Activated CD4-positive, alpha-beta T cell treated with anti-CD3 and anti-CD28 coated beads, Interleukin-10, Interleukin-2, amounts not matched to agents 100 ng/mL and 50 ng/mL, durations not matched to agents 16 hours and 8 hours (primary cell): ENCODE measurements around the gene HOXB5.

Experiments
- DNase-seq: peaks from one replicate; pipeline ENCODE4 v3.0.0-alpha.2; 2020

HOXB5 gene

DNA sequence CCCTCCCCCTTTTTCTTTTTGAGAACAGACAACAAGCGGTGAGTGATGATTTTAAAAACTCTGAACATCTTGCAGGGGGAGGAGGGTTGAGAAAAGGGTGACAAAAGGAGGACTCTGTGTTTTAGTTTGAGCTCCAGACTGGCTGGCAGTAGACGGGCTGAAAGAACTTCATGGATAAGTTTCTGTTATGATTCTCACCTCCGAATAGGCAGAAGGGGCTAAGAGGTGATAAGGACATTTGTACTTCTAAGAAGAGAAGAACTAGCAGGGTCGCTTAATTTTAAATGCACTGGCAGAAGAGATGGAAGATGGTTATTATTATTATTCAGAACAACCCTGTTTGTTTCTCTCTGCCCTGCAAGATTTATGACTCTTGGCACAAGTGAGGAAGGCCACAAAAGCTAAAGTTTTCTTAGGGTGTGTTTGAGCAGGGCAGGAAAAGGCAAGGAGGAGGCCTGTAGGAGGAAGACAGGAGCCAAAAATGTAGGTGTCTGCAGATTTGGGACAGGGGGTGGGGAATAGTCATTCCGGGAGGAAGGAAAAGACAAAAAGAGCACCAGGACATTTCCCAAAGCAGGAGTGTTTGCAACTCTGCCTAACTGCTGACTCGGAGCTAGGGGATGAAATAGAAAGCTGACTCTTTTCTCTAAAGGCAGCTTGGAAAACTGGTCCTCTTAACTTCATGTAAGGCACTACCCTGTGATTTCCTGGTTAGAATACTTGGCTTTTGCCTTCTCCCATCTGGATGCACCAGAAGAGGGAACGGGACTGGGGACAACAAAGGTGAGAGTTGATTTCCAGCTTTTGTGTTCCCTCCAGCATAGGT, 36.8 kb downstream of the HOXB5 start:
- DNase-seq, result no peak

DNA sequence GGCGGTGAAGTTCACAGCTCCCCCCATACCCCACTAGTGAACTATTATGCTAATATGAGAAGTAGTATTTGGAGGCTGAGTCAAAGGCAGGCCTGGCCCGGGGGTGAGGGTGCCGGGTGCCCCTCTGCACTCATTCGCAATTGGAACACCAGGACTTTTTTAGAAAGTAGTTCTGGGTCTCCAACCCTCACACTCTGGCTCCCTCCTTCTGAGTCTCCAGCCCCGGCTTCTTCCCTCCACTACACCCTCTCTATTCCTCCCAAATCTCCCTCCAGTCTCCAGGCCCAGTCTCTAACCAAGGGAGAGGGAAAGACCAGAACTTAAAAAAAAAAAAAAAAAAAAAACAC, 37.4 kb downstream of the HOXB5 start:
- no peak for DNase-seq

DNA sequence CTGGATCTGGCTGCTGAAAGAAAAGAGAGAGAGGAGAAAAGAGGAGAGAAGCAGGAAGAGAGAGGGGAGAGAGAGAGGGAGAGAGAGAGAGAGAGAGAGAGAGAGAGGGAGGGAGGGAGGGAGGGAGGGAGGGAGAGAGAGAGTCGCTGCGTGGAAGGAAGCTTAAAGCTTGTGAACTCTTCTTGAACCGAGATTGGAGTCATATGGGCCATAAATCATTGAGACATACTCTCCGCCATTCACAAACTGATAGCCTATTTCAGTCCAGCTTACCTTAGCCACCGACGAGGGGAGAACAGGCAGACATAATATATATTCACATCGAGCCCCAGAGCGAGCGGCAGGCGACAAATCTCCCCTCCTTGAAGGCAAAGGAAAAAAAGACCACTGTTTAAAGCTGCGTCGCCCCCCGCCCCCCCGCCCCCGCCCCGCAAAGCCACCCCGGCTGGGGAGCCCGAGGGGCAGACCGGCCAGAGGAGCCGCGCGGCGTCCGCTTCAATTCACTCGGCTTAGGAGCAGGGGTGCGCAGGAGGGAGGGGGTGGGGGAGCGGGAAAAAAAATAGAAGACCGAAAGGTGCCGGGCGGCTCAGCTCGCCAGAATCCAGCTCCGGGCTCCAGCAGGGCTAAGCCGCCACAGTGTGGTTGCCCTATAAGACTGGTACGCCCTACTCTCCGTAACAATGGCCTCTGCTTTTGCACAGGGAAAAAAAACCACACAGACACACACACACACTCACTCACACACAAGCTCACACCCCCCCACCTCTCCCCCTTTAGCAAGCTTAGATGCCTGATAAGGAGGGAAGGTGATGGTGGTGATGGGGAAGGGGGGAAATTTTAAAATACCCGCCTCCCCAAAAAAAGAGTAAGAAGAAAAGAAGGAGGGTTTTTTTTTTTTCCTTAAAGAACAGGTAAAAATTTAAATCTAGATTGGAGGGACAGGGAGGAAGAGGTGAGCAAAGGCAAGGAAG, 38.0 kb downstream of the HOXB5 start:
- no peak for DNase-seq

DNA sequence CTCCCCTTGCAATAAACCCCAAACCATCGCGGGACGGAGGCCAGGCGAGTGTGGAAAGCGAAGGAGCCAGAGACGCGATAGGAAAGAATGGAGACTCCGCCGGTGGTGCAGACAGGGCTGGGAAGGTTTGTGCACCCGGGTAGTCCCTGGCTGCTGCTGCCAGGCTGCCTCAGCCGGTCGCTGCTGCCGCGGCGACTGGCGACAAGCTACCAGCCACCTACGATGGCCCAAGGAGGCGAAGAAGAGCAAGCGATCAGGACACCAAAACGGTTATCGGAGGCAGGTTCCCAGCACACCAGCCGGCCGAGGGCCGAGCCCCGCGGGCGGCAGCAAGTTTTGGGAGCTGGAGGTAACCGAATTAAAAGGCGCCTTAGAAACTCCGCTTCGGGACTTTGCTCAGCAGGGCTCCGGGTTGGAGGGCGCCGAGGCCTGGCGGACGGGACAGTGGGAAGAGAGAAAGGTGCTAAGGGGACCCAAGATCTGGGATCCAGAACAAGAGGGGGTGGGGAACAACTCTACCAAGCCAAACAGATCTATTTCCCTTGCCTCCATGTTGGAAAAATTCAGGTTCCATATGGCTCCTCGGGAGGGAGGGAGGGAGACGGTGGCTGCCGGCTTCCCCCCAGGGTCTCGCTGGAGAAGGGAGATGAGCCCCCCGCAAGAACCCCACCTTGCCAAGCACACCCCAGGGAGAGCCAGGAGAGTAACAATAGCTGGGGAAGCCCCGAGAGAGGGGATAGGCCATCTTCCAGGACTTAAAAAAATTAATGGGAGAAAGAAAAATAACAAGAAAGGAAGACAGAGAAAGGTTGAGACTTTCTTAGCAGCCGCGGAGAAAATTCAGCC, 38.9 kb downstream of the HOXB5 start:
- DNase-seq, result no peak

DNA sequence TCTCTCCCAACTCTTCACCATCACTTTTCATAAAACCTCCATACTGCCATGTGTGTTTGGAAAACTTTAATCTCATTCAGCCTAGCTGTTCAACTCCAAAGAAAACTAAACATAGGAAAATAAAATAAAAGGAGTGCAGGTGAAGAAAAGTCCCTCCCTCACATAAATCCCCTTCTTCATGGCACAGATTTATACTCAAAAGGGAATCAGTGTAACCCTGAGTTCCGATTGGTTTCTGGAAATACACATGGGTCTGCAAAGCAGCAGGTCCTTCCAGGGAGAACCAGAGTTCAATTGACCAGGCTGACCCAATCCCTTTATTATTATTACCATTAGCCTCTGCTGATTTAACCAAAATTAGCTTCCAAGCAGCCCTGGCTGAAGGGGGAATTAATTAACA, 39.8 kb downstream of the HOXB5 start:
- no peak for DNase-seq

DNA sequence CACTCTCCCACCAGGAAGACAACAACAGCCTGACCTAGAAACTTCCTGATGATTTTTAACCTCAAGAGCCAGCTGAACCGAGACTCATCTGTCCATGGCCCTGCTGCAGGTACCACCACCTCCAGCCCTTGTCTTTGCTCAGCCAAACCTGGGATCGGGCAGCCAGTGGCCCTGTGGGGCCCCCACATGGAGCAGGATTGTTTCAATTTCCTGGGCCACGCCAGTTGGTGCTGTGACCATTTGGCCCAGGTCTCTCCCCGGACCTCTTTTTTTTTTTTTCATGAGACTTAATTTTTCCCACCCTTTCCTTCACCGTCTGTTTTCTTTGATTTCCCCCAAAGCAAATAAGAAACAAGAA, 40.4 kb downstream of the HOXB5 start:
- DNase-seq, result no peak

DNA sequence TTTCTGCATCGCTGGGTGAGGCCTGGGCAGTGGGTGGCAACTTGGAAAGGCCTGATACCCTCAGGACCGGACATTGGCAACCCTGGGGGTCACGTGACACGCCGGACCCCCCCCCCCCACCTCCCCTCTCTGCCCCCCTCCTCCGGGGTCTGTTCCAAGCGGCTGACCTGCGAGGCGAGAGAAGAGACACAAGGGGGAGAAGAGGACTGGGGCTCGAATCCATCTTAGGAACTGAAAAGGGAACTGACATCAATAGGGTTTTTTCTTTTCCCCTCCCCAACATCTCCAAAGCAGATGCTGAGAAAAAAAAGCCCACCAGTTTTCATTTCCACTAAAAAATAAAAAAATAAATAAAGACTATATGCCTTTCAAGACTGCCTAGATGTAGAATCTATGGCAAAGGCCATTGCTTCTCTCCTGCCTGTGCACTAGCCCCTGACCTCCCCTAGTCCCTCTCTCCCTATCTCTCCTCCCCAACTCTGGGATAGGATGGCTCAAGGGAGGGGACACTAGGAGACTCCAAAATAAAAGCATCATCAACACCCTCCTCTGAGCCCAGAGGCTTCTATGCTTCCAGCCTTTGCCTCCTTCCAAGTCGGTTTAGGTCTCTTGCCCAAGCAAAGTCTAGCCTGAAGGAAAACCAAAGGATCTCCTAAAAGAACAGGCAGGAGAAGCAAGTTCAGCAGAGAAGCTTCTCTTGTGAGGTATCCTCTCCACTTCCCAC, 41.0 kb downstream of the HOXB5 start:
- no peak for DNase-seq

DNA sequence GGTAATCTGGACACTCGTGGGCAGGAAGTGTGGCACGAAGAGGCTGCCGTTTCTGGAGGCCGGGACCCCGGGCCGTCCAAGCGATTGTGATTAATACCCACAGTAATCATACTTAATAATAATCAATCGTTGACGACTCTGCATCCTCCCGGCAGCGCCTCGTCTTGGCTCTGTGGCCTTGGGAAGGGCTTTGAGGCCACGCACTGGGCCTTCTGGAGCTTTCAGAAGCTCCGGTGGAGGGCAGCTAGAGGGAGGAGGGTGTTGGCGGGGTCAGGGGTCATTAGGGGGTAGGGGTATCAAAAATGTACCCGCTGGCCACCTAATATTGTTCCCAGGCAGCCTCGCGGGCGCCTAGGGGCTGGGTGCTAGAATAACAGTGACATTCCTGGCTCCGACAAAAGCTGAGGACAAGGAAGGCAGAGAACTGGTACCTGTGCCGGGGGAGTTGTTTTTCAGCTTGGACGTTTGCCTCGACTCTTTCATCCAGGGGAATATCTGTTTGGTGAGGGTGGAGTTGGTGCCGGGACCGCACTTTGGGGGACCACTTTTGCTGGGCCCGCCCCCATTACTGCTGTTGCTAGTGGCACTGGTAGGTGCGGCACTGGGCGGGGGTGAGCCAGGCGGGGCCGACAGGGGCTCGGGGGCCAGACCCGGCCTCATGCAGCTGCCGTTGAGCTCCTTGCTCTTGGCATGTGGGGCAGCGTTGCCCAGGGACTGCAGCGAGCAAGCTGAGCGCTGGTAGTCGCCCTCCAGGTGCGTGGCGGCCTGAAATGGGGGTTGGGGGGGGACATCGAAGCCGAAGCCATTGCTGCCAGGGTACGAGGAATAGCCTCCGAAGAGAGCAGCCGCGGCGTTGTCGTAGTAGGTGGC, 41.7 kb downstream of the HOXB5 start:
- DNase-seq, result no peak

DNA sequence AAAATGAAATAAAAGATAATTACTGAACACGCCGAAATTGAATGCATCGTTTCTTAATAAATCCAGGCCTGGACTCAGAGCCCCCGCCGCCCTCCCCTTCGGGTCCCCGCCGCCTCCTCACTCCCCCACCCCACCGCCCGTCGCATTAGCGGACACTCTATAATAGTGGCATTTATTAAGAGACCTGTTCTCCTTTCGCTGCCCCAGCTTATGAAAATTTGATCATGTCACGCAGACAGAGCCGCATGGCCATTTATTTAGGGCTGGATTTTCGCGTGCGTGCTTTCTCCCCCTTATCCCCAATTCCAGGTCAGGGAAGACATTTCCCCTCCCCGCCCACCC, 42.4 kb downstream of the HOXB5 start:
- no peak for DNase-seq

DNA sequence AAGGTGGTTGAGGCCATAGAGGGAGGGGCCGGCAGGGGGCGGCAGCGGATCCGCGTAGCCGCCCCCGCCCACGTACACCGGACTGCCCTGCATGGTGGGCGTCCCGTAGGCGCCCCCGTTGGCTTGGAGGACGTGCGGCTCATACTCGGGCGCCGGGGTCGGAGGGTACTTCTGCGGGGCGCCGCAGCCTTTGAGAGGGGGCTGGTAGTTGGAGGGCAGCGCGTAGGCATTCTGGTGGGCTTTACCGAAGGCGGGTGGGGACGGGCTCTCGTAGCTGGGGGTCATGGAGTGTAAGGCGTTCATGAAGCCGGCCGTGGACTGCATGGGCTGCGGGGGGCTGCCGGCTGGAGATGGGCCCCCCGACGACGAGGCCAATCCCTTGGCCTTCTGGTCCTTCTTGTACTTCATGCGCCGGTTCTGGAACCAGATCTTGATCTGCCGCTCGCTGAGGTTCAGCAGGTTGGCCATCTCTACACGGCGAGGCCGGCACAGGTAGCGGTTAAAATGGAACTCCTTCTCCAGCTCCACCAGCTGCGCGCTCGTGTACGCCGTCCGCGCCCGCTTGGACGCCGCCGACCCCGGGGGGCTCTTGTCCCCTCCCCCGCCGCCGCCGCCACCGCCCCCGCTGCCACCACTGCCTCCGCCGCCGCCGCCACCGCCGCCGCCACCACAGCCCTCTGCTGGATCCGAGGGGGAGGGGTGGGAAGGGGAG, 42.9 kb downstream of the HOXB5 start:
- no peak for DNase-seq

DNA sequence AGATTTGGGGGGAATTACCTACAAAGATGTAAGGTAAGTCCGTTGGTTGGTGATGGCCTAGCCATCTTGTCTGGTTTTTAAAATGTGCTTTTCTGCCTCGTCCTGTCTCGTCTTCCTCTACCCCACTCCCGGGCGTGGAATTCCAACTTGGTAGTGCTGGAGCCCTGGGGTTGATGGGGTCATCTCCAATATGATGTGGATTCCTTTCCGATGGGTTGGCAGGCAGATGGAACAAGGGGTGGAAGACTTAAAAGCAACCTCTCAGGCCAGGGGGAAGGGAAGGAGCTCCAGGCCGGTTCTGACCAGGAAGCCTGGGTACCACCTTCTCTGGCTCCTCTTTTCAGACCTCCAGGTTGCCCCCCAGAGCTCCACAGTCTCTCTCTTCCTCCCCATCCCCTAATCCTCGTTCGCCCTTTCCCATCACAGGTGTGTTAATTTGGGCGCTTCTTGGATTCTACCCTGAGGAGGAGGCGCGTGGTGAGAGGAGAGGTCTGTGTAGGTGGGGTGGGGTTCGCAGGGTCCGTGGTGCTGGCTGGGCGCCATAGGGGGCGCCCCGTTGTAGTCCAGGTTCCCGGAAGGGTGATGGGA, 43.6 kb downstream of the HOXB5 start:
- no peak for DNase-seq

DNA sequence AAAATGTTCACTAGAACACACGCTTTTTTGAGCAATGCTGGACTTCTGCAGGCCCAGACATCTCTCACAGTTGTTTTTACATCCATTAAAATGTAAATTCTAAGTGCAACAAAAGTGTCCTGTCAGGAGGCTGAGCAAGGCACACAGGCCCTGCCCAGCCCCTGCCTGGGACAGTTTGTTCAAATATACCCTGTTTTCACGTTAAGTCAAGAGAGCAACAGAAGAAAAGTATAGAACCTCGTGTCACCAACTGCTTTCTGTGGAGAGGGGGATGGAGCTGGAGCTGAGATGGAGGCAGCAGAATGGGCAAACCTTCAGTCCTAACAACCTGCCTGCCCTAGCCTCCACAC, 44.3 kb downstream of the HOXB5 start:
- no peak for DNase-seq

DNA sequence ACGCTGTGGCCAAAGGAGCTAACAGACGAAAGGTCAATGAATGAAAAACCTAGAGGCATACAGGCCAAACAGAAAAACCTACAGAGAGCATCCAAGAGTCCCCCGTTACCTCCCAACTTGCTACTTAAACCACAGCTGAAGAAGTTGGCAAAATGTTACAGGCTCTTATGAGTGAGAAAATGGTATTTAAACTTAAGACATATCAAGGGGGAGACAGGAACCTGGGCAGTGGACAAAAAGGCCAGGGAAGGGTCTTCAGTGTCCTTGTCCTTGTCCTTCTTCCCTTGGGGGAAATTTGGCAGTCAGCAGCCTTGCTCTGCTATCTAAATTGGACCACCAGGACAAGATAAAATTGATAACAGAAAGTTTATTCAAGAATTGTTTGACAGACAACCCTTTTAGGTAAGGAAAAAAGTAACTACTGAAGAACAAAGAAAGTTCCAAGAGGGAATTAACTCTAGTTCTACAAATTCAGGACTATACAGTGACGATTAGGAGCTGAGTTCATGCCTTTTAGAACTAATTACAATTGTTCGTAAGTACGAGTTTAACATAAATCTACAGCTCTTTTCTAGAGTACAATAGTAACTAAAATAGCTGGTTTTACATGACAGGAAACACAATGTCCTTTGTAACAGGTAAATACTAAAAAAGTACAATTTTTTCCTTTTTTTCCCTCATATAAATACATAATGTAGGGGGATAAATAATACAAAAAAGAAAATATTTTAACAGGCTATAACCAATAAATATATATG, 44.9 kb downstream of the HOXB5 start:
- DNase-seq, result no peak

DNA sequence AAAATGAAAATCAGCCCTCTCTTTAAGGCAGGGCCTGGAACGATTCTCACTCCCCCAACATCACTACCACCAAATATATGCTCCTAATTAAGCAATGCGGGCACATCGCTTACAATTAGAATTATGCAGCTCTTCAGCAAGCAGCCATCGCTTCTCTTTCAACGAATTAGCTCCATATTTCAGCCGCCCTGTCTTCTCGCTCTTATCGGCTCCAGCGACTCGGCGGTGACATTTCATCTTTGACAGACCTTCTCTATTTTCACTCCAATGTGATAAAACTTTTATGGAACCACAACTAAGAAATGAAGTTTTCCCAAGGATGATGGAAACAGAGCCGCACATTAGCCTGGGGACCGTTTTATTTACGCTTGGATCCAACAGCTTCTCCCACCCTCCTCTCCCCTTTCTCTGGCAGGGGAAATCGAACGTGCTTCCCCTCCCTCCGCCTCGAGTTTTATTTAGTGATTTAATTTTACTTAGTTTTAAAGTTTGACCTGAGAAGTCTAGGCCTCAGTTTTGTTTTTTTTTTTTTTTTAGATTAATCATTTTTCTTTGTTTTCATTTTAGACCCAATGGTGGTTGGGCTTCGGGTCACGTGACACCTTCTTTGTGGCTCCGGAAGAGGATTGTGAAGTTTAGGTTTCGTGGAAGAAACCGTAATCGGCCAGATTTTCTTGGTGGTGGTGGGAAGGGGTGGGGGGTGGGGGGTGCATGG, 45.6 kb downstream of the HOXB5 start:
- peak; percentile 56 for DNase-seq

DNA sequence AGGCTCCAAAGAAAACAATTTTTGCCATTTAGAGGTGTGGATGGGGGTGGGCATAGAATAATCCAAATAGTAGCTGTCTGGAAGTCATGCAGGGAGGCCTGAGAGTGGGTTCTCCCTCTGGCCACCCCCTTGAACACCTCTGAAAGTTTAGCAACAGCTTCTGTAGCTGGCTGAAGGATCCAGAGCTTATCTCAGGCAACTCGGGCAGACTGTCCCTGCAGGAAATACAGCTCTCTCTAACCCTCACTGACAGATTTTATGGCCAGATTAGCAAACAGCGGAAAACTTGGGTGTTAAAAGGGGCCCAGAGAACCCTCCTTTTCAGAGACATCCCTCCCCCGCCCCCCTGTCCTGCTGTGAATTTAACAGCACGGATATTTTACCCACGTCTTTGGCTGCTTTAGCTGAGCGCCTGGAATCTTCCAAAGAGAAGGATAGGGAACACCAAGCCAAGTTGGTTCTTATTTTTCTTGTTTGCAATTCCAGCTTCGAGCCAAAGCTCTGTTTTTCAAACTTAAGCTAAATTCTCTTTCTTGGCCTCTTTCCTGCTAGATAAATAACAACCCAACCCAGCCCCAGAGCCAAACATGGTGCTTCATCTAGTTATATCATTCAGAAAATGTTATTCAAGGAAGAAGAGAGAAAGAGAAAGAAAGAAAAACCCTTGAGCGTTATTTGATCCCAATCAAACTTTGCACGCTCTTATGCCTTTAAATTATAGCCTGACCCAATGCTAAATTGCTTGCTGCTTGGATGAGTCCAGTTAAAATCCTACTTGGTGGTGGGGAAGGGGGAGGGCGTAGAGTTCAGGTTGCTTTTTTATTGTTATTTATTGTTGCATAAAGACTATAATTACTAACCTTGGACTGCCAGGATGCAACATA, 46.4 kb downstream of the HOXB5 start:
- DNase-seq, result peak; percentile 36

DNA sequence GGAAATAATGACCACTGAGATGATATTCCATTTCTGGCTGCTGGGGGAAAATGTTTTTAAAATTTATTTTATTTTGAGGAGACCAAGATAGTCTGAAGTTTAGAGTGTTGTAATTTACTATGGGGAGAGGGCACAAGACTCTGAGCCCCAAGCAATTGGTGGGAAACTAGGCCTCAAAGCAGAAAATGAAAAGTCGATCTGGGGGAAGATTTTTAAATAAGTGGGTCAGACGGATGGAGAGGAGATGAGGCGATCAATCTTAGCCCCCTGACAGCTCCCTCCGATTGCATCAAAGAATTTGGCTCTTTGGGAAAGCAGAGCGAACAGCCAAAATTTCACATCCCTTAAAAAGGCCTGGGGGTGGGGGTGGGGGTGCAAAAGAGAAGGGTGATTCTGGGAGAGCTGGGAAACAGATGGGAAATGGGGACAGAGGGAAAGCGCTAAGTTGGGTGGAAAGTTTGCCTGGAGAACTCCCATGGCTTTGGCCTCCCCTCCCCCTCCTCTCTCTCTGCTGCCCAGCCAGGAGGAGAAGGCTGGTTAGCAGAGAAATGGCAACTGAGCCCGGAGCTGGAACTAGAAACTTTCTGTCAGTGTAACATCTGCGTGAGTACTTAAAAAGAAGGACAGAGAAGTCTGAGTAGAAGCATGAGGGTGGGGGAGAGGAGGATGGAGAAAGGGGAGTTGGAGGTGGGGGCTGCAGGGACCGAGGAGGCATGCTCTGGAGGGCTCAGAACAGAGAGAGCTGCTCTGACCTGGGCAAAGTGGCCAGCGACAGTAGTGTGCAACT, 47.2 kb downstream of the HOXB5 start:
- DNase-seq, result no peak

DNA sequence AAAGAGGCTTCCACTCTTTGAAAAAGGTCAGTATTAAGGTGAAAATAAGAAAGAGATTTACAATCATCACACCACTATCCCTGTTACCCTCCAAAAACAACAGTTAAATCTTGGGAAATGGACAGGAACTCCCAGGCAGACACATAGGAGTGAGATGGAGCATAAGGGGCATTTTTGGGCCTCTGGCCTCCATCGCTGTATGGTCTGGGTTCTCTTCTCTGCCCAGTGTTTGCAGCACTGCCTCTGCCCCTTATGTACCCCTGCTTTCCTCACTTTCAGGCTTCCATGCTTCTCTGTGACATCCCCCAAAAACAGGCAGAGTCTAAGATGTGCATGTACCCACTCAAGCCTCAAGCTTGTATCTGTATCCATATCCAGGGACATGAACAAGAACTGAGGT, 48.0 kb downstream of the HOXB5 start:
- DNase-seq, result no peak
